ENCODE measurements around the gene NTN5. TPM values are rescaled to one million over a fixed set of nuclear protein-coding genes. Genes with fewer than 3 reads are reported as not detected.

Gene NTN5
- total RNA-seq, 1 experiment from 2014 or later = 2.9 TPM

- POLR2A ChIA-PET (ENCODE audit: unreplicated experiment) = no interaction called here
- BruUV-seq (replicated peaks) = no TSS peak
- Histone ChIP-seq H3K4me2 (no peak overlapping the region), H3K9me3 (ENCODE audit: insufficient read depth, low read depth) (no peaks in the 10 kb centered on the region), H3K79me2 (ENCODE audit: low read depth) (no peaks in the 10 kb centered on the region), H3K27me3 (ENCODE audit: insufficient read depth, low read depth) (no peaks in the 10 kb centered on the region), H2AFZ (no peak overlapping the region), H3K4me3 (no peak overlapping the region), H3K36me3 (ENCODE audit: low read depth) (no peaks in the 10 kb centered on the region), H3F3A (ENCODE audit: insufficient read depth, low read depth) (peaks cover 15% of the 10 kb centered on the region), H3K4me1 (replicated peaks; ENCODE audit: insufficient read depth) (no peaks in the 10 kb centered on the region), H3K9me2 (ENCODE audit: insufficient read depth) (no peaks in the 10 kb centered on the region), H4K20me1 (ENCODE audit: insufficient read depth) (no peaks in the 10 kb centered on the region), H3K27ac (no peak overlapping the region)
- no peak for TF ChIP-seq CTCF (conservative IDR thresholded peaks at IDR 0.05)
- no peak for TF ChIP-seq EZH2 (IDR thresholded peaks at IDR 0.05; ENCODE audit: low read depth)
- CTCF ChIA-PET = no interaction called here
- intact Hi-C loops (cut with micrococcal nuclease; ENCODE audit: unreplicated experiment) = no loop called here
- no peak for DNase-seq
Observed at GRCh38 chr19:48702701-48703100, 29.9 kb upstream of the NTN5 start.

GRCh38 chr19:48698046-48698445, 25.2 kb upstream of the NTN5 start:
- no peak for TF ChIP-seq CTCF (conservative IDR thresholded peaks at IDR 0.05)
- TF ChIP-seq EZH2 (IDR thresholded peaks at IDR 0.05; ENCODE audit: low read depth) = no peak
- Histone ChIP-seq H3K27ac (no peak overlapping the region), H3K4me2 (no peak overlapping the region), H3K4me3 (no peak overlapping the region), H3K9me2 (ENCODE audit: insufficient read depth) (no peaks in the 10 kb centered on the region), H3F3A (ENCODE audit: insufficient read depth, low read depth) (peaks cover 24% of the 10 kb centered on the region), H3K36me3 (ENCODE audit: low read depth) (no peaks in the 10 kb centered on the region), H2AFZ (no peak overlapping the region), H3K79me2 (ENCODE audit: low read depth) (no peaks in the 10 kb centered on the region), H3K4me1 (replicated peaks; ENCODE audit: insufficient read depth) (peaks cover 24% of the 10 kb centered on the region), H4K20me1 (ENCODE audit: insufficient read depth) (no peaks in the 10 kb centered on the region), H3K27me3 (ENCODE audit: insufficient read depth, low read depth) (no peaks in the 10 kb centered on the region), H3K9me3 (ENCODE audit: insufficient read depth, low read depth) (no peaks in the 10 kb centered on the region)
- ChIA-PET CTCF (interaction anchor here (0.6 kb wide), 3 partner anchors 30 to 72 kb away, joined by 3 to 6 read pairs (median 4); no protein-coding TSS in a partner anchor), POLR2A (ENCODE audit: unreplicated experiment) (interaction anchor here (0.7 kb wide), 1 partner anchor 92 kb away, joined by 3 read pairs; no protein-coding TSS in a partner anchor)
- DNase-seq = peak in 1 of 2 experiments; percentile 58
- no TSS peak for BruUV-seq (replicated peaks)
- intact Hi-C loops (cut with micrococcal nuclease; ENCODE audit: unreplicated experiment) = no loop called here

- BruUV-seq (replicated peaks) = no TSS peak
- Histone ChIP-seq H3K4me3 (peak overlapping the region; percentile 47), H3K27me3 (ENCODE audit: insufficient read depth, low read depth) (no peaks in the 10 kb centered on the region), H3K79me2 (ENCODE audit: low read depth) (no peaks in the 10 kb centered on the region), H2AFZ (peak overlapping the region; percentile 63; the same call in 1 of the 2 replicates), H3K9me3 (ENCODE audit: insufficient read depth, low read depth) (no peaks in the 10 kb centered on the region), H3K4me2 (peak overlapping the region; percentile 83), H3K9me2 (ENCODE audit: insufficient read depth) (no peaks in the 10 kb centered on the region), H3K4me1 (replicated peaks; ENCODE audit: insufficient read depth) (peaks cover 24% of the 10 kb centered on the region), H3K36me3 (ENCODE audit: low read depth) (no peaks in the 10 kb centered on the region), H3F3A (ENCODE audit: insufficient read depth, low read depth) (peaks cover 24% of the 10 kb centered on the region), H4K20me1 (ENCODE audit: insufficient read depth) (no peaks in the 10 kb centered on the region), H3K27ac (no peak overlapping the region)
- ChIA-PET CTCF (interaction anchor here (0.5 to 1.2 kb wide), 4 partner anchors 20 to 200 kb away, joined by 3 to 11 read pairs (median 4); no protein-coding TSS in a partner anchor), POLR2A (ENCODE audit: unreplicated experiment) (interaction anchor here (0.6 kb wide), 4 partner anchors 9 to 425 kb away, joined by 3 to 11 read pairs (median 6); no protein-coding TSS in a partner anchor)
- peak in 1 of 2 experiments; percentile 27 for DNase-seq
- intact Hi-C loops (cut with micrococcal nuclease; ENCODE audit: unreplicated experiment) = loop anchor here (2.0 kb wide), 1 partner anchor 18 kb away; no protein-coding TSS in a partner anchor
- no peak for TF ChIP-seq CTCF (conservative IDR thresholded peaks at IDR 0.05)
- no peak for TF ChIP-seq EZH2 (IDR thresholded peaks at IDR 0.05; ENCODE audit: low read depth)
Observed at GRCh38 chr19:48696353-48697010, 23.7 kb upstream of the NTN5 start.
